ENCODE results near the gene TMEM91.

DNA sequence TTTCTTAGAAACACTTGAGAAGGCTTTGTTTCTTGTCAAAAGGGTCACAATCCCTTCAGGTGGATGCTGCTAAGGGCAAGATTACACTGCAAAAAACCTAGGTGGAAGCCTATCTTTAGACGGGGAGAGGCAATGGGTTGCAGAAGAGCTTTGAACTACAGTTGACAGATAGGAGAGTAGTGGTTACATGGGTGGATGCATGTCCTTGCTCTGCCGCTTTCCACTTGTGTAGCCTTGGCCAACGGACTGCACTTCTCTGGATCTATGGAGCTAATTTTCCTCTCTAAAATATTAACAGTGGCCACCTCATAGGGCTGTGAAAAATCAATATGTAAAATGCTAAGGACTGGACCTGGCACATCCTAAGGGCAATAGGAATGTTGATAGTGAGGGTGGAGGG lies 22.3 kb downstream of the TMEM91 start:
- TF ChIP-seq, protein P1, sequence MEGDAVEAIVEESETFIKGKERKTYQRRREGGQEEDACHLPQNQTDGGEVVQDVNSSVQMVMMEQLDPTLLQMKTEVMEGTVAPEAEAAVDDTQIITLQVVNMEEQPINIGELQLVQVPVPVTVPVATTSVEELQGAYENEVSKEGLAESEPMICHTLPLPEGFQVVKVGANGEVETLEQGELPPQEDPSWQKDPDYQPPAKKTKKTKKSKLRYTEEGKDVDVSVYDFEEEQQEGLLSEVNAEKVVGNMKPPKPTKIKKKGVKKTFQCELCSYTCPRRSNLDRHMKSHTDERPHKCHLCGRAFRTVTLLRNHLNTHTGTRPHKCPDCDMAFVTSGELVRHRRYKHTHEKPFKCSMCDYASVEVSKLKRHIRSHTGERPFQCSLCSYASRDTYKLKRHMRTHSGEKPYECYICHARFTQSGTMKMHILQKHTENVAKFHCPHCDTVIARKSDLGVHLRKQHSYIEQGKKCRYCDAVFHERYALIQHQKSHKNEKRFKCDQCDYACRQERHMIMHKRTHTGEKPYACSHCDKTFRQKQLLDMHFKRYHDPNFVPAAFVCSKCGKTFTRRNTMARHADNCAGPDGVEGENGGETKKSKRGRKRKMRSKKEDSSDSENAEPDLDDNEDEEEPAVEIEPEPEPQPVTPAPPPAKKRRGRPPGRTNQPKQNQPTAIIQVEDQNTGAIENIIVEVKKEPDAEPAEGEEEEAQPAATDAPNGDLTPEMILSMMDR (IDR thresholded peaks at IDR 0.05), result no peak
- TF ChIP-seq POLR2A (IDR thresholded peaks at IDR 0.05), result no peak
